ENCODE data around the gene NFIB. TPM values are rescaled to one million over a fixed set of nuclear protein-coding genes. Genes with fewer than 3 reads are reported as not detected.

The NFIB gene
- 22.8 and 27.3 TPM in 2 replicates for total RNA-seq
- 13.4 and 15.2 TPM in 2 replicates for polyA plus RNA-seq

- Histone ChIP-seq H3K4me1 (ENCODE audit: insufficient read depth) (no peaks in the 10 kb centered on the region), H2AFZ (peak within 1 kb of the TSS; percentile 77), H3K36me3 (replicated peaks; ENCODE audit: insufficient read depth, low read depth) (no peaks in the 10 kb centered on the region), H3K4me2 (peak within 1 kb of the TSS; percentile 92), H3K9me3 (ENCODE audit: low read depth) (no peaks in the 10 kb centered on the region), H3K9me2 (replicated peaks; ENCODE audit: insufficient read depth) (no peaks in the 10 kb centered on the region), H3K79me2 (peaks cover 66% of the 10 kb centered on the region), H3K27ac (peak within 1 kb of the TSS; percentile 97), H3K4me3 (peak within 1 kb of the TSS; percentile 84), H3K27me3 (peaks cover 12% of the 10 kb centered on the region), H4K20me1 (ENCODE audit: insufficient read depth, poor library complexity, severe bottlenecking) (peaks cover 11% of the 10 kb centered on the region)
- WGBS (ENCODE audit: low lambda C conversion rate, missing lambda C conversion rate): 3% methylated on average over 5 of the region's 63 CpGs
- peak; percentile 73 for DNase-seq (ENCODE audit: low spot score)
- no peak for TF ChIP-seq EZH2phosphoT487 (IDR thresholded peaks at IDR 0.05; ENCODE audit: low read depth, severe bottlenecking, unreplicated experiment)
- no peak for TF ChIP-seq EZH2 (IDR thresholded peaks at IDR 0.05; ENCODE audit: borderline replicate concordance)
- TF ChIP-seq CTCF (IDR thresholded peaks at IDR 0.05; ENCODE audit: poor library complexity): no peak
These were observed at the start of gene NFIB for GRCh38 chr9:14313951-14314423. Gene NFIB, minus strand, starts transcription at chr9:14314141. Its CDS starts 630 bp downstream, at chr9:14313511.

- H3K9me3 ChIP-seq (ENCODE audit: low read depth): no peaks in the 10 kb centered on the region
- H3K4me1 ChIP-seq (ENCODE audit: insufficient read depth): no peaks in the 10 kb centered on the region
- DNase-seq (ENCODE audit: low spot score): no peak
- H3K79me2 ChIP-seq: no peaks in the 10 kb centered on the region
- no peak overlapping the region for H3K4me3 ChIP-seq
- 96% methylated on average over 1 of the region's 1 CpG for WGBS (ENCODE audit: low lambda C conversion rate, missing lambda C conversion rate)
- H4K20me1 ChIP-seq (ENCODE audit: insufficient read depth, poor library complexity, severe bottlenecking): no peaks in the 10 kb centered on the region
- no peaks in the 10 kb centered on the region for H3K36me3 ChIP-seq (replicated peaks; ENCODE audit: insufficient read depth, low read depth)
- no peak overlapping the region for H3K4me2 ChIP-seq
- H3K9me2 ChIP-seq (replicated peaks; ENCODE audit: insufficient read depth): no peaks in the 10 kb centered on the region
- H2AFZ ChIP-seq: no peak overlapping the region
- no peak overlapping the region for H3K27ac ChIP-seq
- H3K27me3 ChIP-seq: no peaks in the 10 kb centered on the region
- TF ChIP-seq CTCF (IDR thresholded peaks at IDR 0.05; ENCODE audit: poor library complexity) (no peak), EZH2 (IDR thresholded peaks at IDR 0.05; ENCODE audit: borderline replicate concordance) (no peak), EZH2phosphoT487 (IDR thresholded peaks at IDR 0.05; ENCODE audit: low read depth, severe bottlenecking, unreplicated experiment) (no peak)
These were observed 48.2 kb upstream of the NFIB start for GRCh38 chr9:14362175-14362574.

GRCh38 chr9:14361074-14361473 is 47.1 kb upstream of the NFIB start:
- no peaks in the 10 kb centered on the region for H3K27me3 ChIP-seq
- H3K4me1 ChIP-seq (ENCODE audit: insufficient read depth): peaks cover 6% of the 10 kb centered on the region
- H3K9me3 ChIP-seq (ENCODE audit: low read depth): no peaks in the 10 kb centered on the region
- no peaks in the 10 kb centered on the region for H3K36me3 ChIP-seq (replicated peaks; ENCODE audit: insufficient read depth, low read depth)
- no peak for TF ChIP-seq CTCF (IDR thresholded peaks at IDR 0.05; ENCODE audit: poor library complexity)
- no peak for TF ChIP-seq EZH2phosphoT487 (IDR thresholded peaks at IDR 0.05; ENCODE audit: low read depth, severe bottlenecking, unreplicated experiment)
- TF ChIP-seq EZH2 (IDR thresholded peaks at IDR 0.05; ENCODE audit: borderline replicate concordance): no peak
- no peak overlapping the region for H3K4me3 ChIP-seq
- DNase-seq (ENCODE audit: low spot score): no peak
- H3K9me2 ChIP-seq (replicated peaks; ENCODE audit: insufficient read depth): no peaks in the 10 kb centered on the region
- H3K79me2 ChIP-seq: no peaks in the 10 kb centered on the region
- no peaks in the 10 kb centered on the region for H4K20me1 ChIP-seq (ENCODE audit: insufficient read depth, poor library complexity, severe bottlenecking)
- no peak overlapping the region for H2AFZ ChIP-seq
- no peak overlapping the region for H3K27ac ChIP-seq
- no peak overlapping the region for H3K4me2 ChIP-seq

- Histone ChIP-seq H3K79me2 (no peaks in the 10 kb centered on the region), H3K27ac (no peak overlapping the region), H3K9me3 (ENCODE audit: low read depth) (no peaks in the 10 kb centered on the region), H3K4me3 (no peak overlapping the region), H3K9me2 (replicated peaks; ENCODE audit: insufficient read depth) (no peaks in the 10 kb centered on the region), H2AFZ (no peak overlapping the region), H3K4me2 (no peak overlapping the region), H3K36me3 (replicated peaks; ENCODE audit: insufficient read depth, low read depth) (no peaks in the 10 kb centered on the region), H3K4me1 (ENCODE audit: insufficient read depth) (peaks cover 6% of the 10 kb centered on the region), H4K20me1 (ENCODE audit: insufficient read depth, poor library complexity, severe bottlenecking) (no peaks in the 10 kb centered on the region), H3K27me3 (peaks cover 4% of the 10 kb centered on the region)
- no peak for DNase-seq (ENCODE audit: low spot score)
- TF ChIP-seq CTCF (IDR thresholded peaks at IDR 0.05; ENCODE audit: poor library complexity) (no peak), EZH2 (IDR thresholded peaks at IDR 0.05; ENCODE audit: borderline replicate concordance) (no peak), EZH2phosphoT487 (IDR thresholded peaks at IDR 0.05; ENCODE audit: low read depth, severe bottlenecking, unreplicated experiment) (no peak)
- WGBS (ENCODE audit: low lambda C conversion rate, missing lambda C conversion rate): 94% methylated on average over 2 of the region's 2 CpGs
These were observed 44.6 kb upstream of the NFIB start for GRCh38 chr9:14358523-14358922.

Data from hepatocyte (in vitro differentiated cells).